Measurements from ENCODE around the gene F7.

- no peak for TF ChIP-seq BCL3 (IDR thresholded peaks at IDR 0.05)
- TF ChIP-seq, protein P1, sequence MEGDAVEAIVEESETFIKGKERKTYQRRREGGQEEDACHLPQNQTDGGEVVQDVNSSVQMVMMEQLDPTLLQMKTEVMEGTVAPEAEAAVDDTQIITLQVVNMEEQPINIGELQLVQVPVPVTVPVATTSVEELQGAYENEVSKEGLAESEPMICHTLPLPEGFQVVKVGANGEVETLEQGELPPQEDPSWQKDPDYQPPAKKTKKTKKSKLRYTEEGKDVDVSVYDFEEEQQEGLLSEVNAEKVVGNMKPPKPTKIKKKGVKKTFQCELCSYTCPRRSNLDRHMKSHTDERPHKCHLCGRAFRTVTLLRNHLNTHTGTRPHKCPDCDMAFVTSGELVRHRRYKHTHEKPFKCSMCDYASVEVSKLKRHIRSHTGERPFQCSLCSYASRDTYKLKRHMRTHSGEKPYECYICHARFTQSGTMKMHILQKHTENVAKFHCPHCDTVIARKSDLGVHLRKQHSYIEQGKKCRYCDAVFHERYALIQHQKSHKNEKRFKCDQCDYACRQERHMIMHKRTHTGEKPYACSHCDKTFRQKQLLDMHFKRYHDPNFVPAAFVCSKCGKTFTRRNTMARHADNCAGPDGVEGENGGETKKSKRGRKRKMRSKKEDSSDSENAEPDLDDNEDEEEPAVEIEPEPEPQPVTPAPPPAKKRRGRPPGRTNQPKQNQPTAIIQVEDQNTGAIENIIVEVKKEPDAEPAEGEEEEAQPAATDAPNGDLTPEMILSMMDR (IDR thresholded peaks at IDR 0.05): no peak
- no peak for TF ChIP-seq POLR2AphosphoS2 (conservative IDR thresholded peaks at IDR 0.05; ENCODE audit: low read length)
- no peak for TF ChIP-seq REST (IDR thresholded peaks at IDR 0.05)
- no peak for TF ChIP-seq ZFP36 (IDR thresholded peaks at IDR 0.05; ENCODE audit: borderline replicate concordance, partially characterized antibody)
- no peak for TF ChIP-seq CBX8 (IDR thresholded peaks at IDR 0.05)
- no peak for TF ChIP-seq ZNF302 (CRISPR knock-in tag; IDR thresholded peaks at IDR 0.05)
- no peak for TF ChIP-seq MAX (IDR thresholded peaks at IDR 0.05)
- TF ChIP-seq JUNB (IDR thresholded peaks at IDR 0.05): no peak
- no peak for TF ChIP-seq PHF8 (IDR thresholded peaks at IDR 0.05; ENCODE audit: borderline replicate concordance, low read depth)
- TF ChIP-seq EP300 (IDR thresholded peaks at IDR 0.05): no peak
- no peak for TF ChIP-seq CHD2 (IDR thresholded peaks at IDR 0.05; ENCODE audit: low read length, partially characterized antibody)
Observed at GRCh38 chr13:113114511-113115362, 9.1 kb downstream of the F7 start.

Measured in A549 (cell line).